Measurements from ENCODE around the gene RBM42.
"Not testable (repeated sequence)": the region's sequence is repeated elsewhere in the genome, so short reads cannot be mapped to it uniquely, and the experiment has no call there.

The RBM42 gene

DNA sequence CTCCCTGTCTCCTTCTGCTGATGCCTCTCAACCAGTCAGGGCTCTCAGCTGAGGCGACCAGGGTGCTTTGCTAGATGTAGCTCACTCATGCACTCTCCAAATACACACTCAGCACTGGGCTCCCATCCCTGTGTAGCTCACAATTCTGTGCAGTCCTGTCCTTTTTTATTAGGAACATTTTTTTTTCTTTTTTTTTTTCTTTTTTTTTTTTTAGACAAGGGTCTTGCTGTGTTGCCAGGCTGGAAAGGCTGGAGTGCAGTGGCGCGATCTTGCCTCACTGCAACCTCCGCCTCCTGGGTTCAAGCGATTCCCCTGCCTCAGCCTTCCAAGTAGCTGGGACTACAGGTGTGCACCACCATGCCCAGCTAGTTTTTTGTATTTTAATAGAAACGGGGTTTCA lies 26.0 kb downstream of the RBM42 start:
- DNase-seq (ENCODE audit: low spot score), result not testable (repeated sequence)

DNA sequence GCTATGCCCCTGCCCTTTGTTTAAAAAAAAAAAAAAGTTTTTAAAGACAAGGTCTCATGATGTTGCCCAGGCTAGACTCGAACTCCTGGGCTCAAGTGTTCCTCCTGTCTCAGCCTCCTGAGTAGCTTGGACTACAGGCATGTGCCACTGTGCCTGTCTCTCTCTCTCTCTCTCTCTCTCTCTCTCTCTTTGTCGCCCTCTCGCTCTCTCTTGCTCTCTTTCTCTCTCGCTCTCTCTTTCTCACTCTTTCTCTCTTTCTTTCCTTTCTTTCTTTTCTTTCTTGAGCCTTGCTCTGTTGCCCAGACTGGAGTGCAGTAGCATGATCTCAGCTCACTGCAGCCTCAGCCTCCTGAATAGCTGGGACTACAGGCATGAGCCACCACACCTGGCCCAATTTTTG lies 26.8 kb downstream of the RBM42 start:
- DNase-seq (ENCODE audit: low spot score), result no peak

DNA sequence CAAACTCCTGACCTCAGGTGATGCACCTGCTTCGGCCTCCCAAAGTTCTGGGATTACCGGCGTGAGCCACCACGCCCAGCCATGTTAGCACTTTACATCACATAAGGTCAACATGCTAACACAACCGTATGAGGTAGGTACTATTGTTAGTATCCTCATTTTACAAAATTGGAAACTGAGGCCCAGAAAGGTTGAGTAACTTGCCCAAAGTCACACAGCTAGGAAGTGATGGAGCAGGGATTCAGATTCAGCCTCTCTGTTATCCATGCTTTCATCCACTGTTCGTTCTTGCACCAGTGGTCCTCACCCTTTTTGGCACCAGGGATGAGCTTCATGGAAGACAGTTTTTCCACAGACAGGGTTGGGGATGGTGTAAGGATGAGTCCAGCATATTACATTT lies 27.9 kb downstream of the RBM42 start:
- DNase-seq (ENCODE audit: low spot score), result no peak

DNA sequence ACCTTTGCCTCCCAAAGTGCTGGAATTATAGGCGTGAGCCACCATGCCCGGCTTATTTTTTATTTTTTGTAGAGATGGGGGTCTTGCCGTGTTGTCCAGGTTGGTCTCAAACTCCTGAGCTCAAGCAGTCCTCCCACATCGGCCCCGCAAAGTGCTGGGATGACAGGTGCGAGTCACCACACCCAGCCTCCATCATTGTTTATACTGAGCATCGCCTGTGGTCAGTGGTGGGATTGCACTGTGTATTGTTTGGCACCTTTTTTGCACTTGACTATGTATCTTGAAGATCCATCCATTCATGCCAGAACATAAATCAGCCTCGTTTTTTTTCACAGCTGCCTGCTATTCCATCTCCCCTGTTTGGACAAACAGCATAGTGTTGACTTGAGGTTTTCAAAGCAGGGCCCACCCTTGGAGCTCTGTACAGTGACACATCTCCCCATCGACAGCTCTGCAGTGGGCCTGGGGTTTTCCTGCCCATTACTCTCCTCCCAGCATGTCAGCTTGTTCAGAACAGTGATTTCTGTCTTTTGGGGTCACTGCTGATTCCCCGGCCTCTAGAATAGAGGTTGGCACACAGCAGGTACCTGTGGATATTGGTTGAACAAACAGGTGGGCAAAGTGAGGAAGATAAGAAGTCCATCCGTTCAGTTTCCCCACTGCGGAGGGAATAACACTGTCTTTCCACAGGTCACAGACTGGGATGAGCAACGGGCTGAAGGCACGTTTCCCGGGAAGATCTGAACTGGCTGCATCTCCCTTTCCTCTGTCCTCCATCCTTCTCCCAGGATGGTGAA lies 29.3 kb downstream of the RBM42 start:
- DNase-seq (ENCODE audit: low spot score), result no peak

DNA sequence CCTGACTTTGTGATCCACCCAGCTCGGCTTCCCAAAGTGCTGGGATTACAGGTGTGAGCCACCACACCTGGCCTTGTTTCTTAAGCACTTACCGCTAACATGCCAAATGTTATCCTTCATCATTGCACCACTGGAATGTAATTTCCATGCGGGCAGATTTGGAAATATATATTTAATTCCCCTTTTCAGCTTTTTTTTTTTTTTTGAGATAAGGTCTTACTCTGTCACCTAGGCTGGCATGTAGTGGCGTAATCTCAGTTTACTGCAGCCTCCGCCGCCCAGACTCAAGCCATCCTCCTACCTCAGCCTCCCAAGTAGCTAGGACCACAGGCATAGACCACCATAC lies 33.1 kb downstream of the RBM42 start:
- DNase-seq (ENCODE audit: low spot score), result no peak

DNA sequence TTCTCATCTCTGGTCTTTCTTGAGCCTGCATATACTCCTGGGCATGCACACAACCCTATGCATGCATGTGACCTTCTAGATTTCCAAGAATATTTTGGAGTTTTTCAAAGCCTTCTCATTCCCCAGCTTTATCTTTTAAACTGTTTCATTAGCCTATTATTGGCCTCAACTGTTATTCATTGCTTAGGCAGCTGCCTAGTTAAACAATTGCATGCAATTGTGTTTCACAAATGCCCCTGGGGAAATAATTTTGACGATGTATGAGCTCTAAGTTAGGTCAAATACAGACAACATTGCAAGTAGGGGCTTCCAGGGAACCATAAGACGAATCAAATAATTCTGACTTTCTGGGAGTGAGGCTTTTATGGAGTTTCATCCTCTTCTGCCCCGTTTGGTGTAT lies 35.1 kb downstream of the RBM42 start:
- no peak for DNase-seq (ENCODE audit: low spot score)

DNA sequence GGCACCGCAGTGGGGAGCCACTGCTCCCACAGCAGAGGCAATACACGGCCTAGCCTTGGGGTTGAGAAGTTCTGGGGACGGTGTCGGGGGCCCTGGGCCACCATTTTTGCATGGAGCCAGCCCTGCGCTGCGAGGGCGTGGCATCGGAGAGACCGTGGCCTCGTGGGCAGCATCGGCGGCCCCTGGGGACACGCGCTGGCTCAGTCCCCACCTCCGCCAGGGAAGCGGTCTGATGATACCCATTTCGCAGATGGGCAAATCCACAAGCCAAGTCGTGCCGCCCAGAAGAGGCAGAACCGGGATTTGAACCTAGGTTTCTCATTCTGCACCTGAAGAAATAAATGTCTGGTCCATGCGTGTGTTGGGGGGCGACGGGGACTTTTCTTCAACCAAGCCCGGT lies 36.3 kb downstream of the RBM42 start:
- no peak for DNase-seq (ENCODE audit: low spot score)

DNA sequence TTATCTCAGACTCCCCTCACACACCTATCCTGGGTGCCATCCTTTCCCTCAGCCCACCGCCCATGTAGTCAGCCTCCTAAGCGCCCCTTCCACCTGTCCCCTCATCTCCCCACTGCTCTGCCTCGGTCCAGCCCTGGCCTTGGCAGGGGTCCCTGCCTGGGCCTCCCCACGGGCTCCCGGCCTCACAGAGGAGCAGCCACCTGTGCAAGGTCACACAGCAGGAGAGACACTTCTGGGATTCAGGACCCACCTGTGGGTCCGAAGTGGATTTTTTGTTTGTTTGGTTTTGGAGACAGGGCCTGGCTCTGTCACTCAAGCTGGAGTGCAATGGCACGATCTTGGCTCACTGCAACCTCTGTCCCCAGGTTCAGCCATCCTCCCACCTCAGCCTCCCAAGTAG lies 36.8 kb downstream of the RBM42 start:
- DNase-seq (ENCODE audit: low spot score), result no peak

DNA sequence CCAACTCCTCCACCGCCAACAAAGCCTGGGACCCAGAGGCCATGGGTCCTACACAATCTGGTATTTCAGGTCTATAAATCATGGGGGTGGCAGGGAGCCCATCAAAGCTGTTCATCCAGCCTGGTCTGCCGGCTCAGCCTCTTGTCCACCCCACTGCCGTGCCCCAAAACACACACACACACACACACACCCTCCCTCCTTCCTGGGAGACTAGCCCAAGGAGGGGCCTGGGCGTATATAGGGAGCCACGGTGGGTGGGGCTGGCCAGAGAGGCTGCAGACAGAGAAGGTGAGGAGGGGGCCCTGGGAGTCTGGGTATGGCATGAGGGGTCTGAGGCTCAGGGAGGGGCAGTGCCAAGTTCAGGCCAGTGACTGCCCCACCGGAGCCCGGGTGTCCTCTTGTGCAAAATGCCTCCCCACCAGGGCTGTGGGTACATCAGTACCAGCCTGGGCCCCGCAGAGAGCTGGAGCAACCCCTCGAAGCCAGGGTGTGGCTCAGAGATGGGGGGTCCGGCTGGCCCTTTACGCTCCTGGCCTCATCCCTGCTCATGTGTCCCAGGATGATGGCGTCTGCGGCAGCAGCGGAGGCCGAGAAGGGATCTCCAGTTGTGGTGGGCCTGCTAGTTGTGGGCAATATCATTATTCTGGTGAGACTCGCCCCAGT lies 37.5 kb downstream of the RBM42 start, which contains the start of gene UPK1A:
TSS of gene UPK1A (plus strand) at position 267 of the 663 bp plus-strand sequence. CDS start at position 563, 296 bp downstream.
- DNase-seq (ENCODE audit: low spot score), result no peak

DNA sequence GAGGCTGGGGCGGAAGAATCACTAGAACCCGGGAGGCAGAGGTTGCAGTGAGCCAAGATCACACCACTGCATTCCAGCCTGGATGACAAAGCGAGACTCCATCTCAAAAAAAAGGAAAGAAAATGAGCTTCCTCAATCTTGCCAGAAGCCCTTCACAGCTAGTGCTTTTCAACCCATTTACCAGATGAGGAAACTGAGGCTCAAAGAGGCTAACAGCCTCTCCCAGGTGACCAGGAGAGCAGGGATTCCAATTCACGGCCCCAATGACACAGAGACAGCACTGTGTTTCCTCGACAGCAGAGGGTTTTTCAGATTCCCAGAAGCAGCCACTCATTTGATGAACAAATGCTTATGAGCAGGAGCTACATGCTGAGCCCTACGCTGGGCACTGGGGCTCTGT lies 40.7 kb downstream of the RBM42 start:
- no peak for DNase-seq (ENCODE audit: low spot score)

DNA sequence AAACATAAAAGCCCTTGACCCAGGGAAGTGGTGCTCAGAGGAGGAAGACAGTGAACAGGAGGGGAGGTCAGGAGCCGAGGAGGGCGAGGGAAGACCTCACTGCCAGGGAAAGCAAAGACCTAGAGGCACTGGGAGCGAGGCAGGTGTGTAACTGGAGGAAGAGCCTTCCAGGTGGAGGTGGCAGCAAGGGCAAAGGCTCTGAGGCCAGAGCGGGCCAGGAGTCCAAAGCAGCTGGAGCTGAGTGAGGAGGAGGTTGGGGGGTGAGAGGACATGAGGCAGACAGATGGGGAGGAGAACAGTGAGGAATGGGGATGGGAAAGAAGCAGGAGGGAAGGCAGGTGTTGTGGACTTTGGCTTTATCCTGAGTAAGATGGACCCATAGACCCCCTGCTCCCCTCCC lies 41.1 kb downstream of the RBM42 start:
- DNase-seq (ENCODE audit: low spot score), result no peak

DNA sequence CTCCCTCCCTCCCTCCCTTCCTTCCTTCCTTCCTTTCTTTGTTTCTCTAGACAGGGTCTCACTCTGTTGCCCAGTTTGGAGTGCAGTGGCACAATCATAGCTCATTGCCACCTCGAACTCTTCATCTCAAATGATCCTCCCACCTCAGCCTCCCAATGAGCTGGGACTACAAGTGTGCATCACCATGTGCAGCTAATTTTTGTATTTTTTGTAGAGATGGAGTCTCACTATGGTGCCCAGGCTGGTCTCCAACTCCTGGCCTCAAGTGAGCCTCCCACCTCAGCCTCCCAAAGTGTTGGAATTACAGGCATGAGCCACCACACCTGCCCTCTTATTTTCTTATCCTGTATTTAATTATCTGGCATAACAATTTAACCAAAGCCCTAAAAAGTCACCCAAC lies 41.9 kb downstream of the RBM42 start:
- no peak for DNase-seq (ENCODE audit: low spot score)

DNA sequence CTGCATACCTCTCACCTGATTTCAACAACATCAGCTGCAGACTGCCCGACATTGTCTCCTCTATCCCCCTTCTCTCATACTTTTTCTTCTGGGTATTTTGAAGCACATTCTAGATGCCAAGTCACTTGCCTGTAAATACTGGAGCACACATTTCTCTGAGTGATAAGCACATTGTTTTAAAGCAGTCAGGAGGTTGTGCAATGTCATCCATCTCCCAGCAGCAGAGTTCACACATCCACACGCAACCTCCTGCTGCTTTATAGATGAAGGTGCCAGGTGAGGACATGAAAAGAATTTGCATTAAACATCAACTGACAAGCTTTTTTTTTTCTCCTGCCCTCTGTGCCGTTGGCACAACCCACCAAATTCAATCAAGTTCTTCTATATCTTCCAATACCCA lies 43.0 kb downstream of the RBM42 start:
- DNase-seq (ENCODE audit: low spot score), result no peak

DNA sequence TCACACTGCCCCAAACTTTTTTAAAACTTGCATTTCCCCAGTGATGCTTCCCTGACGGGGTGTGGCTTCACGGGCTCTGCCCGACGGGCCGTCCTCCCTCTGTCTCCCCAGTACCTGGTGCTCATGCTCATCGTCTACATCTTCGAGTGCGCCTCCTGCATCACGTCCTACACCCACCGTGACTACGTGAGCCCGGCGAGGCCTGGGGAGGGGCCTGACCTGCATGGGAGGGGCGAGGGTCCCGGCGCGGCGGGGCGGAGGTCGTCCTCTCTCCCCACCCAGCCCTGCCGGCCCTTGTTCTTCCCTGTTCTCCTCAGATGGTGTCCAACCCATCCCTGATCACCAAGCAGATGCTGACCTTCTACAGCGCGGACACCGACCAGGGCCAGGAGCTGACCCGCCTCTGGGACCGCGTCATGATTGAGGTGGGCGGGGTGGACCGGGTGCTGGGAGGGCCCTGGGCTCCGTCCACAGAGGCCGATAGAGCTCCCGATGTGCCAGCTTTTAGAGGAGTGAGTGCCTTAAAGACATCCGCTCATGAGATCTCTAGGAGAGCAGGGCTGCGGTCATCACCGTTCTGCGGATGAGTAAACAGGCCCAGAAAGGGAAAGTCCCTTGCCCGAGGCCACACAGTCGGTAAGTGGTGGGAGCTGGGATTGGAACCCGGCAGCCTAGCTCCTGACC lies 44.4 kb downstream of the RBM42 start:
- DNase-seq (ENCODE audit: low spot score), result no peak

DNA sequence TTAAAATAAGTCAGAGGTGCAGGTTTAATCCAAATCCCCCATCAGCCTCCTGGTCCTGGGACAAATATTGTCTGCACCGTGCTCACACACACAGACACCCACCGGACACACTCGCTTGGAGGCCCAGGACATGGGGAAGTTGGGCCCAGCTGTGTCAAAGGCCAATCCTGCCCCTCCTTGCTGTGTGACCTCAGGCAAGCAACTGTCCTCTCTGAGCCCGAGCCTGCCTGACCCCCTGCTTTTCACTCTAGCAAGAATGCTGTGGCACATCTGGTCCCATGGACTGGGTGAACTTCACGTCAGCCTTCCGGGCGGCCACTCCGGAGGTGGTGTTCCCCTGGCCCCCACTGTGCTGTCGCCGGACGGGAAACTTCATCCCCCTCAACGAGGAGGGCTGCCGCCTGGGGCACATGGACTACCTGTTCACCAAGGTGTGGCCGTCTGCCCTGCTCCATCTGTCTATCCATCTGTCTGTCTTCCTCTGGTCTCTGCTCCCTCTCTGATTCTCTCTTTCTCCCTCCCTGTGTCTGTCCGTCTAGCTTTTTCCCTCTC lies 46.8 kb downstream of the RBM42 start:
- no peak for DNase-seq (ENCODE audit: low spot score)
